Activated CD4-positive, alpha-beta T cell treated with anti-CD3 and anti-CD28 coated beads, Interleukin-2, Interleukin-4, amounts not matched to agents 100 ng/mL and 50 ng/mL, durations not matched to agents 16 hours and 8 hours (primary cell): ENCODE results near the gene FLNC.

Experiments
- DNase-seq: peaks from one replicate; pipeline ENCODE4 v3.0.0-alpha.2; 2020; ENCODE audit warnings: low spot score

Gene FLNC

DNA sequence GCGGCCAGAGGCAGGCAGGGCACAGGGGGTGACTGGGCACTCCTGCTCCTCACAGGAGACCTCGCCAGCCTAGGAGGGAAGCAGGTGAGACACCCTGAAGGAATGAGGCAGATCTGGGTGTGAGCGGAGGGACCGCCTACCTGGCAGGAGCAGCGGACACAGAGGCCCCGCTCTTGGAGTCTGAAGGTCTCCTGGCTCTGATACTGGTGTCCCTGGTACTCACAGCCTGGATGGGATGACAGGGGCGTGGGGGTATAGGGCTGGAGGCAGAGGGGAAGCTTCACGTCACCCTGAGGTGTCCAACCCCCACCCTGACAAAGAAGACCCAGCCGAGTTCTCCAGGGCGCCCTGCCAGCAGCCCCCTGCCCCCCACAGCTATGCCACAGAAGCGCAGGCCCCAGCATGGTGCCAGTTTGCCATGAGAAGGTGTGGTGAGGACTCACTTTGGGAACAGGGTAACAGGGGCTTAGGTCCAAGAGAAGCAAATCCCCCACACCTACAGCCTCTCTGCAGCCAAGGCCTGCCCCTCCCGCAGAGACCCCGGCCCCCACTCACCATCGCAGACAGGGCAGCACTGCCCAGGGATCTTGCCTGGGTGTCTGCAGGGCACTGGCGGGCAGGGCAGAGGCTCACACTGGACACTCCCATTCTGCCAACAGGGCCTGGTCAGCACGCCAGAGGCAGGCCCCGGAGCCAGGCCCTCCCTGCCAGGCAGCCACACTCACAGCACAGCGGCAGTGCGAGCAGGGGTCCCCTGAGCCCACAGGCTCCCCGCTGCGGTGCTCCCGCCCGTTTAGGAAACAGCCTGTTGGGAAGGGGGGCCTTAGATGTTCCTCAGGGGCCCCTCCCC lies 63.3 kb downstream of the FLNC start:
- no peak for DNase-seq

DNA sequence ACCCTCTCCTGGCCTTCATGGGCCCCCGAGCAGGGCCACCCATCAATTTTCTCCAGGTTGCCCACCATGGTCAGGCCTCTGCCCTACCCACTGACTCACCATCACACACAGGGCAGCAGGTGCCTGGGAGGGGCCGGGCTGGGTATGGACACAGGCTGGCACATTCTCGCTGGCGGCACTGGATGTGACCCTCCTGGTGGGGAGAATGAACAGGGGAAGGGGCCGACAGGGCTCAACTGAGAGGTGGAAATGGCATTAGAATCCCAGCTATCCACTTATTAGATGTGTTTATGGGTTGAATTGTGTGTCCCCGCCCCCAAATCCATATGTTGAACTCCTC lies 63.9 kb downstream of the FLNC start:
- no peak for DNase-seq

DNA sequence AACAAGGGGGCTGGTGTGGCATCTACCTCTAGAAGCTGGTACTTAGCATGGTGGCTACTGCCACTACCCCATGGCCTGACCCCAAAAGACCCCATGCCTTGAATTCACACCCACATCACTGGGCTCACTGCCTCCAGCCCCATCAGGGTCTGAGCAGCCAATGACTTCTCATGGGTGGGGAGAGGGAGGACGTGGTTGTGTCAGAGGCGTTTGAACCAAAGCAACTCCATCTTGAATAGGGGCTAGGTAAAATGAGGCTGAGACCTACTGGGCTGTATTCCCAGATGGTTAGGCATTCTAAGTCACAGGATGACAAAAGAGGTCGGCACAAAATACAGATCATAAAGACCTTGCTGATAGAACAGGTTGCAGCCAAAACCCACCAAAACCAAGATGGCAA lies 65.1 kb downstream of the FLNC start:
- DNase-seq = no peak

DNA sequence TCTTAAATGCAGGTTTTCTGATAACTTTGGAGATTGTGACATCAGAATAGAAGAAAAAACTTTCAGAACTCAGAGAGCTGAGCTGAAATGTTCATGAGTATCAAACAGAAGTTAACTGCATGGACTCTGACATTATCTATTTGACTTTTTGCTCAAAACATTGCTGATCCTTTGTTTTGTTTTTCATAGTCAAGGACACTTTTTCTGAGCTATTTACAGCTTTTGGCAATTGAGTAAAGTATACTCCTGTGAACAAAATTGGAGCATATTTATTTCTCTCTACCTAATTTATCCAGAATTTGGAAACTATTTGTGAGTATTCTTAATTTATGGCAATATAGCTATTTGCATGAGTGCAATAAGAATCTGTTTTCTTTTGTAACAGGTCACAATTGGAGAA lies 69.2 kb downstream of the FLNC start:
- DNase-seq = no peak

- DNase-seq = no peak
These were observed 70.0 kb downstream of the FLNC start for GRCh38 chr7:128900237-128900636.

DNA sequence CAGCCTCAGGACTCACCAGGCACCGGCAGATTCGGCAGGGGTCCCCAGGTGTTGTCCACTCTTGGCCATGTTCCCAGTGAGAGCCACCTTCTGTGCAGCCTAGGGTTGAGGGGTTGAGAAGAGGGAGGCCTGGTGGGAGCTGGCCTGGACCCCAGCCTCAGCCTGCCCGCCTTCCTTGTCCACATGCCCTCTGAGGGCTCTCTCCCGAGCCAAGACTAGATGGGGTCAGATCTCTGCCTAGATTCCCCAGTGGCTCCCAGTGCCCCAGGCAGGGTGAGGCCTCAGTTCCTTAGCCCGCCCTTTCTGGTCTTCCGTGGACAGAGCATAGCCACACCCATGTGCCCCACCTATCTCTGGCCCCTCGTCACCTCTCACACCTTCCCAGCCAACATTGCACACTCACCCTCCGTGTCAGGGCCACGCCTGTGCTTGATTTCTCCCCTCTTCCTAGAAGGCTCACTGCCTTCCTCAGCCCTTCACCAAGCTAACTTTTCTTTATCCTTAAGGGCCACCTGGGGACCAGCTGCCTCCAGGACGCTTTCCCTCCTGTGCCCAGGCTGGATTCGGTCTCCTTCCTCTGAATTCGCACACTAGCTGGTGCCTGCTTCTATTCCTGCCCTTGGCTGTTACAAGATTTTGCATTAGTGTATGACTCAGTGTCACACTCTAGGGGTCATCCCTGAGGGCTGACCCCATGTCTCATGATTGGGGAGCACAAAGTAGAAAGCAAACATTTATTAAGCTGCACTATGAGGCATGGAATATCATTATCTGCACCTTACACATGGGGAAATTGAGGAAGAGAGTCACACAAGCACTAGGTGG lies 72.8 kb downstream of the FLNC start:
- no peak for DNase-seq

DNA sequence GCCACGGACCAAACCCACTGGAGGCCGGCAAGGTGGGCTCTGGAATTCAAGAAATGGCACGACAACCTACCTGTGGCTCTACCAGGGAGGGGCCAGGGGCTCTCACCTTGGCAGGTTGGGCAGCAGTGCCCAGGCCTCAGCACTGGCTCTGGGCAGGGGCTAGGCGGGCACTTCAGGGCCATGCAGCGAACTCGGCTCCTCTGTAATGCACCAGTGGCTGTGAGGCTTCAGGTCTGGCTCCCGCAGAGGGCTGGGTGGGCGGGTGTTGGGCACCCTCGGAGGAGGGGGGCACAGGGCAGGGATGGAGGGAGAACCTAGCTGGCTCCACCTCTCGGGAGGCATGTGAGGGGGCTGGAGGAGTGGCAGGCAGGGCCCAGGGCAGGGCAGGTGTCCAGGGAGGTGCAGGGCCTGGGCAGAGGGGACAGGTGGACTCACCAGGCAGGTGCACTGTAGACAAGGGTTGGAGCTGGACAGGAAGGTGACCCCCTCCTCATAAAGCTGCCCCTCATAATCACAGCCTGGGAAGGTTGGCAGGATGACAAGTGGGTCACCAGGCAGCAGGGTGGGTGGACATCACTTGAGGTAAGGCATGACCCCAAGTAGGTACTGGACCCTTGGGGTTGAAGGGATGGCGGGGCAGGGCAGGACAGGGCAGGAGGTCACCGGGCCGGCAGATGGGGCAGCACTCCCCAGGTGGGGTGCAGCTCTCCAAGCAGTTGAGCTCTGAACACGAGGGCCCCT lies 73.6 kb downstream of the FLNC start:
- no peak for DNase-seq

DNA sequence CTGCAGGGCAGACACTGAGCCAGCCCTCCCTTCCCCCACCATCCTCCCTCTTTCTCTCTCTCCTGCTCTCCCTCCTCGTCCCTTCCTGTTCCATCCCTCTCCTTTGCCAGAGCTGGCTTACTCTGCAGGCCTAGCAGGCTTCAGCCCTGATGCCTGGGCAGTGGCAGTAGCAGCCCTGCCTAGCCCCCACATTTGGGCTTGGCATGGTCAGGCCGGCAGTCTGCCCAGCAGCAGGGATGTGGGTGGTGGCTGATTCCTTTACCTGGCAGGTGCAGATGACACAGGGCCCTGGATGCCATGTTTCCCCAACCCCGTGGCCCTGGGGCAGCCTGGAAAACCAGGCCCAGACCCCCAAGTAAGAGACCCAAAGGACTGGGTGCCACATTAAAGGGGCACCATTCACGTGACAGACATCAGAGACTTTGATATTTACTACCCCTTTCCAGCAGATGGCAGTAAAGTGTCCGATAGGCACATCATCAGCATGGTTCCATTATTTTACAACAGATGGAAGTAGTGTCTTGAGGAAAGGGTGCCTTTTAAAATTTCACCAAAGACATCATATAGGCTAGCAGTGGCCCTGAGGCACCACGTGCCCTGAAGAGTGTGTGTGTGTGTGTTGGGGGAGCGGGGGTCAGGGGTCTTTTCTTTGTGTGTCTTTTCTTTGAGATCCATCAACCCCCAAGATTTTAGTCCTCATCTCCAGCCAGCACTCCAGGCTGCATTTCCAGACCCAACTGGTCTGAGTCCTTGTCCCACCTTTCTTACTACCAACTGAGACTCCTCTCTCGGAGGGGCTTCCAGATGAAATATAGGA lies 74.4 kb downstream of the FLNC start:
- peak; percentile 67 for DNase-seq

DNA sequence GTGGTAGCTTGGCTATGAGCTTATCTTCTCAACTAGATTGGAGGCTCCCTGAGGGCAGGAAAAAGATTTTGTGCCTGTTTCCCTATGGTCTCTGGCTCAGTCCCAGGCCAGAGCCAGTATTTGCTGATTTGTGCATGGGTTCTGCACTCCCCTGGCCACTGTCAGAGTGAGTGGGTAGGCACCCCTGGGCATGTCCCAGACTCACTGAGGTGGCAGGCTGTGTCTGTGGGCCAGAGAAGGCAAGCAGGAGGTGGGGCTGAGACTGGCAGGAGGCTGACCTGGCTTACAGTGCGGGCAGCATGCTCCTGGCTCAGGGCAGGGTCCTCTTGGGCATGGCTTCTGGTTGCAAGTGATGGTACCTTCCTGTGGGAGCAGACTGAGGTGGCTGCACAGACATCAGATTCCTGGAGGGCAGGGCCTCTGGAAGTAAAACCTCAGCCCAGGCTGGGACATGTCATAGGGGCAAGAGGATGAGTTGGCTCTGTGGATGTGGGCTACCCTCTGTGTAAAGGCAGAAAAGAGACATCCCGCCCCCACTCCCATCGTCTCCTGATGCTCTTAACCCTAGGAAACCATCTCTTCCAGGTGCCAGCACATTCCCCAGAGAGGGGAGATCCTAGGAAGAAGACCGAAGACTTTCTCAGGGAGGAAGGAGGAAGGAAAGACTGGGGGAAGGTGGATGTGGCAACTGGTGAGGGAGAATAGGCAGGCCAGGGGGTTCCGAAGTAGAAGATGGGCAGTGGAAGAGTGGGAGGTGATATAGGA lies 76.0 kb downstream of the FLNC start:
- no peak for DNase-seq

GRCh38 chr7:128906766-128907559 lies 76.8 kb downstream of the FLNC start:
- no peak for DNase-seq
